Spinal cord (tissue), 10 donors: ENCODE measurements around the gene LIMCH1. TPM values are rescaled to one million over a fixed set of nuclear protein-coding genes. Genes with fewer than 3 reads are reported as not detected.

Experiments used
- DNase-seq, 6 donors: peaks; one replicate each; pipeline versions ENCODE4 v3.0.0 to v3.0.0-alpha.2; 2013 to 2015; ENCODE audit warnings: low spot score in 6 of 6, low read depth in 4 of 6
- H3K27ac ChIP-seq: one replicate; pipeline ENCODE4 v1.5.1; 2013; ENCODE audit warnings: low read depth, low read length, control low read depth
- H3K27me3 ChIP-seq: one replicate; pipeline ENCODE4 v1.6.1; 2013; ENCODE audit warnings: low read length; ENCODE audit not compliant: control insufficient read depth, insufficient read depth
- H3K36me3 ChIP-seq: one replicate; pipeline ENCODE4 v1.6.1; 2013; ENCODE audit warnings: low read length; ENCODE audit not compliant: control insufficient read depth, insufficient read depth
- H3K4me1 ChIP-seq: one replicate; pipeline ENCODE4 v1.6.1; 2013; ENCODE audit warnings: low read length; ENCODE audit not compliant: control insufficient read depth, insufficient read depth
- H3K4me3 ChIP-seq: one replicate; pipeline ENCODE4 v1.5.1; 2013; ENCODE audit warnings: low read depth, low read length, control low read depth
- H3K9me3 ChIP-seq: one replicate; pipeline ENCODE4 v1.6.1; 2013; ENCODE audit warnings: low read length; ENCODE audit not compliant: control insufficient read depth, insufficient read depth
- WGBS: methylation state at CpG from one replicate; pipeline ENCODE4 v1.1.5; 2013; ENCODE audit warnings: missing lambda C conversion rate; ENCODE audit not compliant: insufficient coverage; 5-methylcytosine and 5-hydroxymethylcytosine counted together
- polyA plus RNA-seq, 2 donors: library from polyadenylated mRNA; unstranded; fragments of 120-200 nt; gene quantifications; one replicate each; pipeline ENCODE4 v1.2.1, GENCODE V29; 2013; ENCODE audit not compliant: insufficient read length in 2 of 2
- total RNA-seq, 2 donors: library from RNA; depleted of rRNA in 1 of 2; stranded (reverse); fragments of 120-200 nt in 1 of 2; fragments of >200 nt in 1 of 2; gene quantifications; one replicate each; pipeline versions ENCODE4 v1.2.3 to v1.2.4, GENCODE V29; 2013 to 2014
- donor health status: healthy.

The LIMCH1 gene
- total and polyA plus RNA-seq, 4 donors = 51.2 to 64.9 (median 58.9) TPM

DNA sequence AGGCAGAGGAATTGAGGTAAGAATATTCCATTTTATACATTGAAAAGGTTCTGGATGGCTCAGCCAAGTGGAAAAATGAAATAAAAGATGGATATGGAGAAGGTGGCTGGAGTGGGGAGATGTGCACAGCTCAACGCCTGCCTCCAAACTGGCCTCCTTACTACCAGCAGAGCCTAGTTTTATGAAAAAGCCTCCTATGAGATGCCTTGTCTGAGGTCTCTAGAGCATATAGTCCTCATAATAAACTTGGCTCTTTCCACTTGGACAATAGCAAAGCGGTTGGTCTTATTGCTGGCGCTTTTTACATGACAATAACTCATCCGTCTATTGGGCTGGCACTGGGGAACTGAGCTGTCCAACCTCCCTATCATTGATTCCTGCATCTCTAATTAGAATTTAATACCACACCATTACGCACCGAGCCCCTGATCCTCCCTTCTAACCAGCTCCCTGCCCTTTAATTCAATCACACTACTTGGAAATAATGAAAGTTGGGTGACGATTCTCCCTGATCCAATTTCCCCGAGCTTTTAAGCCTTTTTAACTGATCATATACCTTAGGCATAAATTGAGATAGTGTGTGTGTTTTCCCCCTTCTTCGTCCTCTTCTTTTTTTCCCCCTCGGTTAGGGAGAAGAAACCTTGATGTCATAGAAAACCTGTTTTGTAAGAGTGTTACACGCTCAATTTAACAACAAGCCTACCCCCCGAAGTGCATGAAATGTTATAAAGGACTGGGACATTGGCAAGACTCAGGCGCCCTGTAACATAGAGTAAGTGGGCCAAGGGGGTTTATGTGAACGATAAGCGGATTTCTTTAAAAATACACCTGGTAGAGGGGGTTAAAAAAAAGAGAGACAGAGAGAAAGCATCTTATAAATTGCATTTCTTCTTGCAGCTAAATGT lies 210.9 kb downstream of the LIMCH1 start, which contains the start of gene PHOX2B:
TSS of gene PHOX2B (minus strand) at position 155 of the 905 bp plus-strand sequence. CDS start at position 40, 115 bp downstream.
- Histone ChIP-seq H3K27me3 (peaks cover 99% of the 10 kb centered on the region), H3K4me1 (peaks cover 36% of the 10 kb centered on the region), H3K9me3 (peaks cover 2% of the 10 kb centered on the region), H3K4me3 (no peak within 1 kb of the TSS), H3K27ac (no peak within 1 kb of the TSS), H3K36me3 (no peaks in the 10 kb centered on the region)
- 2% methylated on average over 3 of the region's 15 CpGs for WGBS
- peak in 2 of 6 donors; percentile 28 to 50 for DNase-seq

DNA sequence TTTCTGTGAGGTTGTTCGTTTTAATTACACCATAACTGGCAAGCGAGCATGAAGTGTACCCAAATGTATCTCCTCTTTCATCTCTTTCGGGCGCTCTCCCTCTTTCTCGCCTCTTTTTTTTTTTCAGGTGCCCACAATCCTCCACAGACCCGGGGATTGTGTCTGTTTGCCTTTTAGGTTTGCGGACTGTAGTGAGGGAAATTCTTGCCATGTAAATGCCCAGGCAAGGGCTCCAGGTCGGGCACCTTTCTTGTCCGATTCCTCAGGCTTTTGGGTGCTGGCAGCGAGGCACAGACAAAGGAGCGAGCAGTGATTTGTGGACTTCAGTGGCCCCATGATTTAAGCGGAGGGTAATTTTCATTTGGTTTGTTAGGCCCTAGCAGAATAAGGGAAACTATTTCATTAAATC lies 211.7 kb downstream of the LIMCH1 start:
- 0% methylated on average over 3 of the region's 12 CpGs for WGBS
- peak in 2 of 6 donors; percentile 55 to 72 for DNase-seq
- peaks cover 2% of the 10 kb centered on the region for H3K9me3 ChIP-seq
- H3K27me3 ChIP-seq = peaks cover 100% of the 10 kb centered on the region
- peaks cover 34% of the 10 kb centered on the region for H3K4me1 ChIP-seq
- no peaks in the 10 kb centered on the region for H3K36me3 ChIP-seq
- no peak overlapping the region for H3K4me3 ChIP-seq
- no peak overlapping the region for H3K27ac ChIP-seq

Other genes with a start within 250 kb of the LIMCH1 start
- gene PHOX2B, start 210.6 kb downstream of the LIMCH1 start, total RNA-seq = under 1 TPM; 0.10 to 0.11 TPM
- gene PHOX2B, start 210.6 kb downstream of the LIMCH1 start, polyA plus RNA-seq = under 1 TPM; 0.12 to 0.27 TPM